B cell (primary cell): ENCODE results near the gene NOL6. TPM values are rescaled to one million over a fixed set of nuclear protein-coding genes. Genes with fewer than 3 reads are reported as not detected.
"Not testable (repeated sequence)": the region's sequence is repeated elsewhere in the genome, so short reads cannot be mapped to it uniquely, and the experiment has no call there.

ENCODE experiments used
- ATAC-seq: fragments of 200-7000 bp; cut with Tn5 transposase; one replicate; pipeline ENCODE4 v1.10.0; 2021; ENCODE audit warnings: low read depth, mild to moderate bottlenecking, moderate number of reproducible peaks, moderate library complexity
- CTCF ChIA-PET: fragments of 350-600 bp; sonication (Branson Sonifier 250); formaldehyde crosslinking; loops from one replicate; lab custom pipeline; 2021; ENCODE audit warnings: antibody characterized with exemption, inconsistent platforms; lab: Charles Lee
- POLR2A ChIA-PET: fragments of 350-600 bp; sonication (Branson Sonifier 250); formaldehyde crosslinking; loops from one replicate; lab custom pipeline; 2021; ENCODE audit warnings: antibody characterized with exemption; lab: Charles Lee
- DNase-seq: peaks from one replicate; pipeline ENCODE4 v3.0.0; 2013
- H2AFZ ChIP-seq: 2 replicates; pipeline ENCODE4 v1.6.1; 2012; ENCODE audit warnings: mild to moderate bottlenecking, low read depth, low read length; ENCODE audit not compliant: insufficient read depth, poor library complexity, severe bottlenecking
- H3K27ac ChIP-seq, 2 donors: 1 replicate in 1 of 2; 2 replicates in 1 of 2; pipeline ENCODE4 v1.5.1; 2012 to 2013; ENCODE audit warnings: low read length in 2 of 2, mild to moderate bottlenecking in 2 of 2, moderate library complexity in 1 of 2
- H3K27me3 ChIP-seq, 4 experiments: fragments of 200-600 bp in 1 of 4; sonication (generic) in 1 of 4; replicated peaks in 1 of 4; 1 replicate in 2 of 4; 2 replicates in 2 of 4; pipeline versions ENCODE4 v1.6.1 to v1.7.0; 2013 to 2016; ENCODE audit warnings: low read length in 3 of 4, mild to moderate bottlenecking in 2 of 4, mixed read lengths in 1 of 4, moderate library complexity in 1 of 4; ENCODE audit not compliant: insufficient read depth in 4 of 4, control insufficient read depth in 3 of 4; ENCODE audit errors: control extremely low read depth in 1 of 4
- H3K36me3 ChIP-seq, 2 experiments: replicated peaks in 1 of 2; 1 replicate in 1 of 2; 2 replicates in 1 of 2; pipeline versions ENCODE4 v1.6.1 to v1.7.1; 2013; ENCODE audit warnings: low read length in 1 of 2; ENCODE audit not compliant: insufficient read depth in 2 of 2, control insufficient read depth in 1 of 2; ENCODE audit errors: control extremely low read depth in 1 of 2, extremely low read depth in 1 of 2
- H3K4me1 ChIP-seq, 2 donors: fragments of 200-600 bp in 1 of 2; sonication (generic) in 1 of 2; 1 replicate in 1 of 2; 2 replicates in 1 of 2; pipeline versions ENCODE4 v1.5.1 to v1.6.1; 2013 to 2017; ENCODE audit warnings: low read length in 2 of 2; ENCODE audit not compliant: control insufficient read depth in 2 of 2, insufficient read depth in 2 of 2
- H3K4me2 ChIP-seq: replicated peaks from 2 replicates; pipeline ENCODE3; 2012; ENCODE audit warnings: mild to moderate bottlenecking, low read depth, low read length; ENCODE audit not compliant: poor library complexity, severe bottlenecking
- H3K4me3 ChIP-seq, 5 experiments: fragments of 200-600 bp in 1 of 5; sonication (generic) in 1 of 5; 1 replicate in 3 of 5; 2 replicates in 2 of 5; pipeline versions ENCODE4 v1.5.1 to v1.7.0; 2011 to 2016; ENCODE audit warnings: low read length in 4 of 5, mild to moderate bottlenecking in 4 of 5, low read depth in 2 of 5, control low read depth in 1 of 5, moderate library complexity in 1 of 5; ENCODE audit not compliant: insufficient read depth in 1 of 5; ENCODE audit errors: control extremely low read depth in 1 of 5, extremely low read depth in 1 of 5
- H3K79me2 ChIP-seq: fragments of 200-600 bp; sonication (generic); one replicate; pipeline ENCODE4 v1.6.0; 2016; ENCODE audit warnings: low read length; ENCODE audit not compliant: control insufficient read depth, insufficient read depth
- H3K9ac ChIP-seq: fragments of 200-600 bp; sonication (generic); 2 replicates; pipeline ENCODE4 v1.6.1; 2017; ENCODE audit warnings: mild to moderate bottlenecking, low read length, moderate library complexity
- H3K9me3 ChIP-seq, 3 donors: one replicate each; pipeline versions ENCODE4 v1.6.1 to v1.7.1; 2013; ENCODE audit warnings: low read length in 2 of 3; ENCODE audit not compliant: control insufficient read depth in 2 of 3, insufficient read depth in 1 of 3; ENCODE audit errors: control extremely low read depth in 1 of 3
- H4K20me1 ChIP-seq: 2 replicates; pipeline ENCODE4 v1.6.0; 2012; ENCODE audit warnings: mild to moderate bottlenecking, low read length; ENCODE audit not compliant: insufficient read depth, control insufficient read depth, poor library complexity, severe bottlenecking
- H3K27ac Mint-ChIP-seq: one replicate; pipeline ENCODE4 v1.8.0; 2021; ENCODE audit warnings: mixed read lengths
- H3K27me3 Mint-ChIP-seq: one replicate; pipeline ENCODE4 v1.8.0; 2021; ENCODE audit warnings: mixed read lengths
- H3K4me1 Mint-ChIP-seq: one replicate; pipeline ENCODE4 v1.8.0; 2021; ENCODE audit warnings: mixed read lengths
- H3K4me3 Mint-ChIP-seq: one replicate; pipeline ENCODE4 v1.8.0; 2021; ENCODE audit warnings: mixed read lengths
- H3K9me3 Mint-ChIP-seq: one replicate; pipeline ENCODE4 v1.8.0; 2022; ENCODE audit warnings: mixed read lengths; ENCODE audit not compliant: insufficient read depth
- EZH2 ChIP-seq: IDR thresholded peaks from 2 replicates; pipeline ENCODE4 v1.6.1; 2012; ENCODE audit warnings: borderline replicate concordance, low read depth, mild to moderate bottlenecking, moderate library complexity, low read length; ENCODE audit not compliant: insufficient read depth, poor library complexity, severe bottlenecking
- whole genome bisulfite sequencing: methylation state at CpG from one replicate; pipeline ENCODE4 v1.1.5; 2013; ENCODE audit warnings: missing lambda C conversion rate; ENCODE audit not compliant: insufficient coverage; 5-methylcytosine and 5-hydroxymethylcytosine counted together
- intact Hi-C: fragments of 100-400 bp; cut with micrococcal nuclease; formaldehyde crosslinking; loops from one replicate; pipeline ENCODE4 v1.10.0; 2022
- polyA plus RNA-seq: library from polyadenylated mRNA; depleted of rRNA; stranded (reverse); fragments of >200 nt; gene quantifications from 2 replicates; pipeline ENCODE4 v1.2.3, GENCODE V29; 2012
- total RNA-seq, 2 donors: library from RNA; stranded (reverse); fragments of 120-200 nt in 1 of 2; gene quantifications; 1 replicate in 1 of 2; 2 replicates in 1 of 2; pipeline versions ENCODE4 v1.2.3 to v1.2.4, GENCODE V29; 2013 to 2022
- TF ChIP-seq, protein P1 (sequence below): fragments of 200-600 bp; IDR thresholded peaks from one replicate; pipeline ENCODE4 v1.8.0; 2022; ENCODE audit warnings: antibody characterized with exemption, mild to moderate bottlenecking

NOL6 gene
- total and polyA plus RNA-seq, 2 donors (not counting 1 experiment from before 2014, with no cell fraction given), result 31.8 to 40.1 TPM

DNA sequence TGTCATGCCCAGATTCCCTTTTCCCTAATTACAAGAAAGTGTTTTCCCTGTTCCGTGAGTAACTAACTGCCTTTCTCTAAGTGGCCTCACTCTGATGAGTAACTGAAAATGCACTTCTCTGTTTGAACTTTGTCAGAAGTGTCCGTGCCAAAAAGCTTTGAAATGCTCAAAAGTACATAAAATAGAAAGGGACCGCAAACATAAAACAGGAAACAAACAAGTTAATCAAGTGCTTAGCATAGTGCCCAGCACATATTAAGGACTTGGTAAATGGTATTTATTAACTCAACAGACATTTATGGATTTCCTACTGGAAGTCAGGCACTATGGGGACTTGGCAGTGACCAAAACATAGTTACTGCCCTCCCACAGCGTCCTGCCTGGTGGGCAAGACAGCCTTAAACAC lies 48.6 kb downstream of the NOL6 start:
- Histone ChIP-seq H4K20me1 (no peaks in the 10 kb centered on the region), H3K36me3 (no peaks in the 10 kb centered on the region), H3K79me2 (no peaks in the 10 kb centered on the region), H3K27me3 (no peaks in the 10 kb centered on the region), H2AFZ (no peak overlapping the region), H3K4me2 (no peak overlapping the region), H3K27ac (no peak overlapping the region), H3K4me1 (no peaks in the 10 kb centered on the region), H3K4me3 (no peak overlapping the region), H3K9ac (no peak overlapping the region), H3K9me3 (no peaks in the 10 kb centered on the region)
- Mint-ChIP-seq H3K27me3 (no peaks in the 10 kb centered on the region), H3K9me3 (no peaks in the 10 kb centered on the region), H3K4me3 (no peak overlapping the region), H3K27ac (no peak overlapping the region), H3K4me1 (no peaks in the 10 kb centered on the region)
- ATAC-seq (no peak), DNase-seq (no peak)
- POLR2A ChIA-PET, result no interaction called here
- TF ChIP-seq, protein P1, sequence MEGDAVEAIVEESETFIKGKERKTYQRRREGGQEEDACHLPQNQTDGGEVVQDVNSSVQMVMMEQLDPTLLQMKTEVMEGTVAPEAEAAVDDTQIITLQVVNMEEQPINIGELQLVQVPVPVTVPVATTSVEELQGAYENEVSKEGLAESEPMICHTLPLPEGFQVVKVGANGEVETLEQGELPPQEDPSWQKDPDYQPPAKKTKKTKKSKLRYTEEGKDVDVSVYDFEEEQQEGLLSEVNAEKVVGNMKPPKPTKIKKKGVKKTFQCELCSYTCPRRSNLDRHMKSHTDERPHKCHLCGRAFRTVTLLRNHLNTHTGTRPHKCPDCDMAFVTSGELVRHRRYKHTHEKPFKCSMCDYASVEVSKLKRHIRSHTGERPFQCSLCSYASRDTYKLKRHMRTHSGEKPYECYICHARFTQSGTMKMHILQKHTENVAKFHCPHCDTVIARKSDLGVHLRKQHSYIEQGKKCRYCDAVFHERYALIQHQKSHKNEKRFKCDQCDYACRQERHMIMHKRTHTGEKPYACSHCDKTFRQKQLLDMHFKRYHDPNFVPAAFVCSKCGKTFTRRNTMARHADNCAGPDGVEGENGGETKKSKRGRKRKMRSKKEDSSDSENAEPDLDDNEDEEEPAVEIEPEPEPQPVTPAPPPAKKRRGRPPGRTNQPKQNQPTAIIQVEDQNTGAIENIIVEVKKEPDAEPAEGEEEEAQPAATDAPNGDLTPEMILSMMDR, result no peak
- TF ChIP-seq EZH2, result no peak
- CTCF ChIA-PET, result interaction anchor here (0.6 kb wide), 1 partner anchor 406 kb away, joined by 3 read pairs; no protein-coding TSS in a partner anchor
- no CpG with 5 or more reads among the region's 4 CpGs for WGBS
- intact Hi-C loops, result no loop called here

DNA sequence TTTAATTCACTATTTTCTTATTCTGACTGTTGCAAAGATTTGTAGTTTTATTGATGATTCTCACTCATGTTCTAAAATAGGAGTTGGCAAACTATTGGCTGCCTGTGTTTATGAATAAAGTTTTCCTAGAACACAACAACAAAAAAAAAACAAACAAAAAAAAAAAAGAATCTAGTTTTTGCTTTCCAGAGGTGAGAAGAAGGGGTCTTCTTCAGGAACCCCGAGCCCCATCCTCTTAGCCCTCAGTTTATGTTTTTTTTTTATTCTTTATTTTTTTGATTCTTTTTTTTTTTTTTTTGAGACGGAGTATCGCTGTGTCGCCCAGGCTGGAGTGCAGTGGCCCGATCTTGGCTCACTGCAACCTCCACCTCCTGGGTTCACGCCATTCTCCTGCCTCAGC lies 49.2 kb downstream of the NOL6 start:
- DNase-seq, CTCF ChIA-PET: not testable (repeated sequence)
- WGBS, result no CpG with 5 or more reads among the region's 6 CpGs

DNA sequence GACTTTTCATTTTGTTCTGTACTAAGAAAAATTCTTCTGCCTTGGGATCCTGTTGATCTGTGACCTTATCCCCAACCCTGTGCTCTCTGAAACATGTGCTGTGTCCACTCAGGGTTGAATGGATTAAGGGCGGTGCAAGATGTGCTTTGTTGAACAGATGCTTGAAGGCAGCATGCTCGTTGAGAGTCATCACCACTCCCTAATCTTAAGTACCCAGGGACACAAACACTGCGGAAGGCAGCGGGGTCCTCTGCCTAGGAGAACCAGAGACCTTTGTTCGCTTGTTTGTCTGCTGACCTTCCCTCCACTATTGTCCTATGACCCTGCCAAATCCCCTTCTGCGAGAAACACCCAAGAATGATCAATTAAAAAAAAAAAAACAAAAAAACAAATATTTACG lies 49.7 kb downstream of the NOL6 start:
- intact Hi-C loops, H3K9me3 ChIP-seq, H3K4me3 ChIP-seq, POLR2A ChIA-PET, H2AFZ ChIP-seq, H3K27ac Mint-ChIP-seq, ATAC-seq, H3K4me2 ChIP-seq, H3K4me3 Mint-ChIP-seq, H3K27me3 Mint-ChIP-seq, CTCF ChIA-PET, H3K4me1 ChIP-seq, H3K36me3 ChIP-seq, H3K9me3 Mint-ChIP-seq, H3K79me2 ChIP-seq, H3K27me3 ChIP-seq, DNase-seq, H4K20me1 ChIP-seq, H3K9ac ChIP-seq, H3K4me1 Mint-ChIP-seq, H3K27ac ChIP-seq: not testable (repeated sequence)
- WGBS, result no CpG with 5 or more reads among the region's 7 CpGs

More for the DNA sequence above, 49.2 kb downstream of the NOL6 start:
- H2AFZ ChIP-seq, H3K4me1 ChIP-seq, H3K4me3 Mint-ChIP-seq, H3K27me3 ChIP-seq, ATAC-seq, H4K20me1 ChIP-seq, POLR2A ChIA-PET, H3K36me3 ChIP-seq, H3K4me1 Mint-ChIP-seq, H3K27ac ChIP-seq, H3K27ac Mint-ChIP-seq, H3K4me3 ChIP-seq, intact Hi-C loops, H3K79me2 ChIP-seq, H3K9me3 ChIP-seq, H3K27me3 Mint-ChIP-seq, H3K4me2 ChIP-seq, H3K9ac ChIP-seq, H3K9me3 Mint-ChIP-seq: not testable (repeated sequence)
